ENCODE results near the gene PBX1.

- TF ChIP-seq CTCF (conservative IDR thresholded peaks at IDR 0.05; ENCODE audit: low read depth, low read length): no peak
- no peak for TF ChIP-seq EZH2 (IDR thresholded peaks at IDR 0.05; ENCODE audit: low read length, unreplicated experiment)
Measured at GRCh38 chr1:164802529-164803282, 243.7 kb downstream of the PBX1 start.
